H1 (cell line): ENCODE data around the gene UMAD1. TPM values are rescaled to one million over a fixed set of nuclear protein-coding genes. Genes with fewer than 3 reads are reported as not detected.
A peak's percentile ranks its signal among the peaks of the same experiment; 100 is the strongest.

Experiments used
- CBX8 ChIP-seq: fragments of 300-800, 300-1000 bp; sonication (generic); IDR thresholded peaks from 2 replicates; pipeline ENCODE4 v1.7.1; 2016; ENCODE audit warnings: low read depth, low read length, borderline replicate concordance
- CHD7 ChIP-seq: fragments of 300-600 bp; sonication (generic); IDR thresholded peaks from 2 replicates; pipeline ENCODE4 v1.7.1; 2012; ENCODE audit warnings: low read length, moderate library complexity, mild to moderate bottlenecking, inconsistent platforms; ENCODE audit not compliant: insufficient replicate concordance
- EZH2 ChIP-seq: fragments of 200-600 bp; sonication (generic); IDR thresholded peaks from 2 replicates; pipeline ENCODE4 v1.7.1; 2012; ENCODE audit warnings: low read depth, mild to moderate bottlenecking, moderate library complexity, low read length, inconsistent platforms; ENCODE audit not compliant: severe bottlenecking
- GABPA ChIP-seq: IDR thresholded peaks from 2 replicates; pipeline ENCODE4 v1.6.1; 2011; ENCODE audit warnings: mild to moderate bottlenecking, low read length, moderate library complexity, borderline replicate concordance; ENCODE audit not compliant: insufficient read depth
- NRF1 ChIP-seq: IDR thresholded peaks from 2 replicates; pipeline ENCODE4 v1.6.1; 2011; ENCODE audit warnings: mild to moderate bottlenecking, low read depth, low read length, improper control_type of control experiment
- SP1 ChIP-seq: IDR thresholded peaks from 2 replicates; pipeline ENCODE4 v1.6.1; 2011; ENCODE audit warnings: low read depth, low read length
- TAF7 ChIP-seq: optimal IDR thresholded peaks from 2 replicates; pipeline ENCODE3; 2011; ENCODE audit warnings: low read depth, mild to moderate bottlenecking, inconsistent platforms, low read length, moderate library complexity, borderline replicate concordance
- ZNF274 ChIP-seq: IDR thresholded peaks from 2 replicates; pipeline ENCODE4 v1.7.0; 2012; ENCODE audit warnings: low read length, borderline replicate concordance; ENCODE audit errors: extremely low read depth
- polyA plus RNA-seq, 7 experiments: library from polyadenylated mRNA; depleted of rRNA in 3 of 7; stranded (reverse) in 5 of 7; unstranded in 2 of 7; fragments of >200 nt in 5 of 7; fragments of 200-250 nt in 2 of 7; gene quantifications; 1 replicate in 5 of 7; 2 replicates in 1 of 7; 4 replicates in 1 of 7; pipeline versions ENCODE4 v1.2.1 to v1.2.3, GENCODE V29; 2011 to 2013; ENCODE audit warnings: missing spikeins in 2 of 7, mixed read lengths in 2 of 7
- total RNA-seq: library from RNA; stranded (reverse); fragmentation: NEBNext Ultra II Directional; extraction: Animal tissue kit (Norgen Biotek cat#: 25700); gene quantifications from 2 replicates; pipeline ENCODE4 v1.2.1, GENCODE V29; 2021
- TF ChIP-seq, protein P1 (sequence below), 3 experiments: IDR thresholded peaks; 1 replicate in 2 of 3; 2 replicates in 1 of 3; pipeline versions ENCODE4 v1.5.1 to v1.6.1; 2011; ENCODE audit warnings: low read length in 3 of 3, mild to moderate bottlenecking in 3 of 3, inconsistent platforms in 2 of 3, low read depth in 1 of 3, moderate library complexity in 1 of 3; ENCODE audit not compliant: insufficient read depth in 1 of 3; ENCODE audit errors: control extremely low read depth in 1 of 3

The UMAD1 gene
- total and polyA plus RNA-seq, 2 of the 8 experiments (the other 6 are each of a cell fraction or from before 2014, with no cell fraction given): 10.4 to 12.3 TPM

DNA sequence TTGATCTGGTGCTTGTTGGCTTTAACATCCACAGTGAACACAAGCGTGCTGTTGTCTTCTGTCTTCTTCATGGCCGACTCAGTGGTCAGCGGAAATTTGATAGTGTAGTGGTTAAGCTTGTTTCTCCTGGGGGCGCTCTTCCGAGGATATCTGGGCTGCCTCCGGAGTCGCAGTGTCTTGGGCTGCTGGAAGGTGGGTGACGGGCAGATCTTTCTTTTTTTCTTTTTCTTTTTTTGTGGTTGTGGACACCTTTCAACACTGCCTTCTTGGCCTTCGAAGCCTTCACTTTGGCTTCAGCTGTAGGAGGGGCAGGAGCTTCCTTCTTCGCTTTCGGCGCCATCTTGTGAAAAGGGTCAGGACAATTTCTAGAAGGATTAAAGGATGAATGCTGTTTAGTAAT is 101.7 kb downstream of the UMAD1 start (continued):
- TF ChIP-seq CHD7: no peak
- TF ChIP-seq EZH2: no peak
- no peak for TF ChIP-seq NRF1
- TF ChIP-seq ZNF274: no peak
- TF ChIP-seq TAF7: no peak
- TF ChIP-seq, protein P1, sequence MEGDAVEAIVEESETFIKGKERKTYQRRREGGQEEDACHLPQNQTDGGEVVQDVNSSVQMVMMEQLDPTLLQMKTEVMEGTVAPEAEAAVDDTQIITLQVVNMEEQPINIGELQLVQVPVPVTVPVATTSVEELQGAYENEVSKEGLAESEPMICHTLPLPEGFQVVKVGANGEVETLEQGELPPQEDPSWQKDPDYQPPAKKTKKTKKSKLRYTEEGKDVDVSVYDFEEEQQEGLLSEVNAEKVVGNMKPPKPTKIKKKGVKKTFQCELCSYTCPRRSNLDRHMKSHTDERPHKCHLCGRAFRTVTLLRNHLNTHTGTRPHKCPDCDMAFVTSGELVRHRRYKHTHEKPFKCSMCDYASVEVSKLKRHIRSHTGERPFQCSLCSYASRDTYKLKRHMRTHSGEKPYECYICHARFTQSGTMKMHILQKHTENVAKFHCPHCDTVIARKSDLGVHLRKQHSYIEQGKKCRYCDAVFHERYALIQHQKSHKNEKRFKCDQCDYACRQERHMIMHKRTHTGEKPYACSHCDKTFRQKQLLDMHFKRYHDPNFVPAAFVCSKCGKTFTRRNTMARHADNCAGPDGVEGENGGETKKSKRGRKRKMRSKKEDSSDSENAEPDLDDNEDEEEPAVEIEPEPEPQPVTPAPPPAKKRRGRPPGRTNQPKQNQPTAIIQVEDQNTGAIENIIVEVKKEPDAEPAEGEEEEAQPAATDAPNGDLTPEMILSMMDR (IDR thresholded peaks at IDR 0.05; ENCODE audit: control extremely low read depth in 1 of 3, insufficient read depth in 1 of 3, low read depth in 1 of 3, low read length in 3 of 3): peak in 1 of 3 experiments; percentile 29; a peak in 1 of 4 replicates
- no peak for TF ChIP-seq SP1
- no peak for TF ChIP-seq CBX8
- TF ChIP-seq GABPA: no peak
